ENCODE data around the gene DNM3.

Gene DNM3

GRCh38 chr1:172203135-172203823, 362.0 kb downstream of the DNM3 start:
- no peak for DNase-seq

- DNase-seq: no peak
These were observed 362.6 kb downstream of the DNM3 start for GRCh38 chr1:172203902-172204301.

GRCh38 chr1:172206256-172206655, 365.0 kb downstream of the DNM3 start:
- DNase-seq: no peak

GRCh38 chr1:172208635-172209034, 367.3 kb downstream of the DNM3 start:
- no peak for DNase-seq

- DNase-seq: no peak
These were observed 369.9 kb downstream of the DNM3 start for GRCh38 chr1:172211221-172211620.

- DNase-seq: no peak
These were observed 370.8 kb downstream of the DNM3 start for GRCh38 chr1:172212124-172212523.

GRCh38 chr1:172215006-172215405, 373.7 kb downstream of the DNM3 start:
- DNase-seq: no peak

- DNase-seq: no peak
These were observed 378.7 kb downstream of the DNM3 start for GRCh38 chr1:172219966-172220365.

GRCh38 chr1:172220376-172220775, 379.1 kb downstream of the DNM3 start:
- DNase-seq: no peak

GRCh38 chr1:172221436-172221835, 380.1 kb downstream of the DNM3 start:
- no peak for DNase-seq

- no peak for DNase-seq
These were observed 383.6 kb downstream of the DNM3 start for GRCh38 chr1:172224871-172225270.

- no peak for DNase-seq
These were observed 388.6 kb downstream of the DNM3 start for GRCh38 chr1:172229942-172230341.

- no peak for DNase-seq
These were observed 389.2 kb downstream of the DNM3 start for GRCh38 chr1:172230526-172230925.

- no peak for DNase-seq
These were observed 395.7 kb downstream of the DNM3 start for GRCh38 chr1:172236958-172237357.

- DNase-seq: no peak
These were observed 396.9 kb downstream of the DNM3 start for GRCh38 chr1:172238158-172238557.

GRCh38 chr1:172238965-172239364, 397.7 kb downstream of the DNM3 start:
- DNase-seq: no peak

GRCh38 chr1:172239901-172240300, 398.6 kb downstream of the DNM3 start:
- no peak for DNase-seq

- DNase-seq: no peak
These were observed 400.2 kb downstream of the DNM3 start for GRCh38 chr1:172241540-172241939.

- no peak for DNase-seq
These were observed 403.6 kb downstream of the DNM3 start for GRCh38 chr1:172244865-172245264.

GRCh38 chr1:172245788-172246187, 404.5 kb downstream of the DNM3 start:
- no peak for DNase-seq

GRCh38 chr1:172246521-172247390, 405.5 kb downstream of the DNM3 start:
- no peak for DNase-seq

GRCh38 chr1:172251486-172251885, 410.2 kb downstream of the DNM3 start:
- DNase-seq: no peak

- DNase-seq: no peak
These were observed 411.0 kb downstream of the DNM3 start for GRCh38 chr1:172252321-172252720.

GRCh38 chr1:172252958-172253357, 411.7 kb downstream of the DNM3 start:
- DNase-seq: no peak

Measured in effector CD4-positive, alpha-beta T cell (primary cell).